Effector CD4-positive, alpha-beta T cell (primary cell): ENCODE data around the gene P4HA1.
"Not testable (repeated sequence)": the region's sequence is repeated elsewhere in the genome, so short reads cannot be mapped to it uniquely, and the experiment has no call there.

Experiments used
- DNase-seq: peaks from one replicate; pipeline ENCODE4 v3.0.0-alpha.2; 2020

Gene P4HA1

GRCh38 chr10:73042130-73042529 is 54.5 kb downstream of the P4HA1 start:
- DNase-seq = no peak

DNA sequence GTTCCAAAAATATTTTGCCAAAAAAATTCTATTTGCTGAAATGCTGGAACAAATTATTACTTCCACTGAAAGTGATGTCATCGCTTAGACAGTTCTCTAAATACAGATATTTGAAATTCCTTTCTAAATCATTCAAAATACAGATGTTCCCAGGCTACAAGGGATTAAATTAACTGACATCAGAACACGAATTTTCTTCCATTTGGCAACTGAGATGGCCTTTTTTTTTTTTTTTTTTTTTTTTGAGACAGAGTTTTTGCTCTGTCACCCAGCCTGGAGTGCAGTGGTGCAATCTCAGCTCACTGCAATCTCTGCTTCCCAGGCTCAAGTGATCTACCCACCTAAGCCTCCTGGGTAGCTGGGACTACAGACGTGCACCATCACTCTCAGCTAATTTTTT is 57.0 kb downstream of the P4HA1 start:
- no peak for DNase-seq

- DNase-seq = not testable (repeated sequence)
These were observed 60.4 kb downstream of the P4HA1 start for GRCh38 chr10:73036285-73036684.

GRCh38 chr10:73032536-73032935 is 64.1 kb downstream of the P4HA1 start:
- no peak for DNase-seq

GRCh38 chr10:73026623-73027022 is 70.0 kb downstream of the P4HA1 start:
- DNase-seq = not testable (repeated sequence)

DNA sequence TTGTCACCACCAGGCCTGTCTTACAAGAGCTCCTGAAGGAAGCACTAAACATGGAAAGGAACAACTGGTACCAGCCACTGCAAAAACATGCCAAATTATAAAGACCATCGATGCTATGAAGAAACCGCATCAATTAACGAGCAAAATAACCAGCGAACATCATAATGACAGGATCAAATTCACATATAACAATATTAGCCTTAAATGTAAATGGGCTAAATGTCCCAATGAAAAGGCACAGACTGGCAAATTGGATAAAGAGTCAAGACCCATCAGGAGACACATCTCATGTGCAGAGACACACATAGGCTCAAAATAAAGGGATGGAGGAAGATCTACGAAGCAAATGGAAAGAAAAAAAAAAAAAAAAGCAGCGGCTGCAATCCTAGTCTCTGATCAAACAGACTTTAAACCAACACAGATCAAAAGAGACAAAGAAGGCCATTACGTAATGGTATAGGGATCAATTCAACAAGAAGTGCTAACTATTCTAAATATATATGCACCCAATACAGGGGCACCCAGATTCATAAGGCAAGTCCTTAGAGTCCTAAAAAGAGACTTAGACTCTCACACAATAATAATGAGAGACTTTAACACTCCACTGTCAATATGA is 73.1 kb downstream of the P4HA1 start:
- DNase-seq = not testable (repeated sequence)

GRCh38 chr10:73022961-73023360 is 73.7 kb downstream of the P4HA1 start:
- not testable (repeated sequence) for DNase-seq

DNA sequence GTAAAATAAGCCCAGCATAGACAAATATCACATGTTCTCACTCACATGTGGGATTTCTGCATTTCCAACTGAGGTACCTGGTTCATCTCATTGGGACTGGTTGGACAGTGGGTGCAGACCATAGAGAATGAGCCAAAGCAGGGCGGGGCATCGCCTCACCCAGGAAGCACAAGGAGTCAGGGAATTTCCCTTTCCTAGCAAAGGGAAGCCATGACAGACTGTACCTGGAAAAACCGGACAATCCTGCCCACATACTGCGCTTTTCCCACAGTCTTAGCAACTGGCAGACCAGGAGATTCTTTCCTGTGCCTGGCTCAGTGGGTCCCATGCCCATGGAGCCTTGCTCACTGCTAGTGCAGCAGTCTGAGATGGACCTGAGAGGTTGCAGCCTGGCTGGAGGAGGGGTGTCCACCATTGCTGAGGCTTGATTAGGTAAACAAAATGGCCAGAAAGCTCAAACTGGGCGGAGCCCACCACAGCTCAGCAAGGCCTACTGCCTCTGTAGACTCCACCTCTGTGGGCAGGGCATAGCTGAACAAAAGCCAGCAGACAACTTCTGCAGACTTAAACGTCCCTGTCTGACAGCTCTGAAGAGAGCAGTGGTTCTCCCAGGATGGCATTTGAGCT is 75.0 kb downstream of the P4HA1 start:
- DNase-seq = not testable (repeated sequence)

DNA sequence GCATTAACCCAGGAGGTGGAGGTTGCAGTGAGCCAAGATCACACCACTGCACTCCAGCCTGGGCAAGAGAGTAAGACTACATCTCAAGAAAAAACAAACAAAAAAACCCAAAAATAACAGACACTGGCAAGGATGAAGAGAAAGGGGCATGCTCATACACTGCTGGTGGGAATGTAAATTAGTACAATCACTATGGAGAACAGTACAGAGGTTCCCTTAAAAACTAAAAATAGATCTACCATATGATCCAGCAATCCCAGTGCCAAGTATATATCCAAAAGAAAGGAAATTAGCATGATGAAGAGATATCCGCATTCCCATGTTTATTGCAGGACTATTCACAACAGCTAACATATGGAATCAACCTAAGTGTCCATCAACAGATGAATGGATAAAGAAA is 75.6 kb downstream of the P4HA1 start:
- DNase-seq = no peak

DNA sequence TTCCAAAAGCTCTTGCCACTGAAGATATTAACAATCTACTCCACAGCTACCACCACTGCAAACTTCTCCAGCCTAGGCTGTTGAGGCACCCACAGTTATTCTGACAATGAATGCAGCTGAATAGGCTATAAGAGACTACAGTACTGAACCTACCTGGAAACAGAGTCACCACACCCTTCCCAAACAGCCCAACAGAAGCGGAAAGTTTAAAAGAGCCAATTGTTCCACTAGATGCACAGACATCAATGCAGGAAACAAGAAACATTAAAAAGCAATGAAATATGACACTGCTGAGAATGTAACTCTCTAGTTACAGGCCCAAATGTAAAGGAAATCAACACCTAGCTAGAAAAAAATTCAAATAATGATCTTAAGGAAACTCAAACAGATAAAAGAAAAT is 77.6 kb downstream of the P4HA1 start:
- no peak for DNase-seq

GRCh38 chr10:73018632-73019031 is 78.0 kb downstream of the P4HA1 start:
- no peak for DNase-seq

- no peak for DNase-seq
These were observed 78.6 kb downstream of the P4HA1 start for GRCh38 chr10:73017955-73018480.

DNA sequence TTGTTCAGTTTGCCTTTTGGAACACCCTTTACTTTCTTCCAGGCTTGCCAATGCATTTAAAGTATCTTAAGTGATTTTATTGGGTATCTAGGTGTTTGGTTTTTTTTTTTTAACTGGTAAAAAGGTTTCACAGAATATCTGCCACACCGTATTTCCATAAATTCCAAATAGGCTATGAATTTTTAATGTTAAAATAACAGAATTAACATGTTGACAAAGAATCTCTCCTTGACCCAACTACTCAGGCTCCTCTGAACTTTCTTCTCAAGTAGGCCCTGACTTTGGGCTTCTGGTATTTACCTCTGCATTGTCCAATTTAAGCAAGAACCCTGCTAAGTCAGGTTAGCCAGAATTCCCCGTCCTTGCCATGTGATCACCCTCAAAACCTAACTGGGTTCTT is 80.9 kb downstream of the P4HA1 start:
- DNase-seq = no peak

- no peak for DNase-seq
These were observed 92.8 kb downstream of the P4HA1 start for GRCh38 chr10:73003822-73004221.

DNA sequence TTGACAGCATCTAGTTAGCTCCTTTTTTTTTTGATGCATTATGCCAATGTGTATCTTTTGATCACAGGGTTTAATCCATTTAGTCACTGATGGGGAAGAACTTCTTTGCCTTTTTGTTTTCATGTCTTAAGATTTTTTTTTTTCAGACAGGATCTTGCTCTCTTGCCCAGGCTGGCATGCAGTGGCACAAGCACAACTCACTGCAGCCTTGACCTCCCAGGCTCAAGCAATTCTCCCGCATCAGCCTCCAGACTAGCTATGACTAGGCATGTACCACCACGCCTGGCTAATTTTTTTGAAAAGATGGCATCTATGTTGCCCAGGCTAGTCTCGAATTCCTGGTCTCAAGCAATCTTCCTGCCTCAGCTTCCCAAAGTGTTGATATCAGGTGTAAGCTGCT is 95.7 kb downstream of the P4HA1 start:
- DNase-seq = no peak

GRCh38 chr10:72997099-72997498 is 99.6 kb downstream of the P4HA1 start:
- no peak for DNase-seq

GRCh38 chr10:72995459-72995858 is 101.2 kb downstream of the P4HA1 start:
- DNase-seq = not testable (repeated sequence)

GRCh38 chr10:72989771-72990170 is 106.9 kb downstream of the P4HA1 start:
- DNase-seq = not testable (repeated sequence)

GRCh38 chr10:72984618-72985017 is 112.0 kb downstream of the P4HA1 start:
- not testable (repeated sequence) for DNase-seq

DNA sequence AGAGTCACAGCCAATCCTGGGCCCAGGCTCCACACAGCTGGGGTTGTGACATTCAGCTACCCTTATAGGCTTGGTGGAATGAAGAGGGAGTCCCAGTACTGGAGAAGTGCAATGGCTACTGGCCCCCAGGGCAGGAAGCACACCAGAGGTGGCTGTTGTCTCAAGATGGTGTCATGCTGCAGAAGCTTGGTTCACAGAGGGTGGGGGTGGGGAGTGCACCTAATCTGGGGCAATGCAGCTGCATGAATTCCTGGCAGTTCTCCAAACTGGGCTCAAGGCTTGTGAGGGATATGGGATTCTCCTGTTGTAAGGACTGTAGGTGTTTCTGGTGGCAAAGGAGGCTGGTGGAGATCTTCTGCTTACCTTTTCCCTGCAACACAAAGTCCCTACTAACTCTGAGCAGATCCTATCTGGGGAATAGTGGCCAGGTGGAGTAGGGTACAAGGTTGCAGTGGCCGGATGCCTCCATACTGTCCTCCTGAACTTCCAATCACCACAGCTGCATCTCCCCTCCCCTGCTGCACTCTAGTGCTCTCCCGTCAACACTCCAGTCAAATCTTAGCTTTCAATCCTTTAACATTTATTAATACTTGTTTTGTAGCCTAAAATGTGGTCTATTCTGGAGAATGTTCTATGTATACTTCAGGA is 114.7 kb downstream of the P4HA1 start:
- DNase-seq = no peak

DNA sequence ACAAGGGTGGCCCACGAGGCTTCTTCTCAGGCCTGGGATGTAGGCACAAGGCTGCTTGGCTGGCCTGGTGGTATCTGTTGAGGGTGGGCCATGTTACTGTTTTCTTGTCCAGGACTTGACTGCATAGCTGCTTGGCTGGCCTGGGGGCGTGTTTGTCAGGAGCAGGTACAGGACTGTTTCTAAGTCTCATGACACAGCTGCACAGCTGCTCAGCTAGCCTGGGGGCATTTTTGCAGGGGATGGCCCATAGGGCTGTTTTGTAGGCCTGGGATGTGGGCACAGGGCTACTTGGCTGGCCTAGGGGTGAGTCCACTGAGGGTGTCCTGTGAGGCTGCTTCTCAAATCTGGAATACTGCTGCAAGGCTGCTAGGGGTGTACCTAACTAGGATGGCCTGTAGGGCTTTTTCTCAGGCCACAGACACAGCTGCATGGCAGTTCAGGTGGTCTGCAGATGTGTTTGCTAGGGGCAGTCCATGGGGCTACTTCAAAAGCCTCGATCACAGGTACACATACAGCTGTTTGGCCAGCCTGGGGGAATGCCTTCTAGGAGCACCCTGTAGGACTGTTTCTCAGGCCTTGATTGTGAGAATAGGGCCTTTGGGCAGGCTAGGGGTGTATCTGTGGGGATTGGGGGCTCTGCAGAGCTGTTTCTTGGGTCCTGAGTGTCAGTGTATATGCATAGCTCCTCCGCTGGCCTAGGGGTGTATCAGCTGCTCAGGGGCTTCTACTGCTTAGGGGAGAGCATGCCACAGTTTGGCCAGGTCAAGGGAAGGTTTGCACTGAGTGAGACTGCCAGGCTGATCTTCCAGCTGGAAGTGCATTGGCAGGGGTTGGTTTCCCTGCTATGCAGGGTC is 115.4 kb downstream of the P4HA1 start:
- no peak for DNase-seq

DNA sequence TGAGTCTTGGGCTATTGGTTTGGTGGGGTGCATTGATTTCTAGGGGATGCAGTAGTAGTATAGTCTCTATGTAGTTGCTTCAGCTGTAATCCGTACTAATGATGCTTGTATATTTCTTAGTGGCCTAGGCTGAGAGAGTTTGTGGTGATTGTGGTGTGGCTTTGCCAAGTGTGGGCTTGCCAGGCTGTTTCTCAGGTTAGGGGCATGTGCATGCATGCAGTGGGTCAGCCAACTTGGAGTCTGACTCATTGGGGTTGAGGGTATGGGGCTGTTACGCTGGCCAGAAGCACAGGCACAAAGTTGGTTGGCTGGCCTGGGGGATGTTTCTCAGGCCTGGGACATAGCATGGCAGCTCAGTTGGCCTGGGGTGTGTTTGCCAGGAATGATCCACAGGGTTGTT is 116.3 kb downstream of the P4HA1 start:
- no peak for DNase-seq

DNA sequence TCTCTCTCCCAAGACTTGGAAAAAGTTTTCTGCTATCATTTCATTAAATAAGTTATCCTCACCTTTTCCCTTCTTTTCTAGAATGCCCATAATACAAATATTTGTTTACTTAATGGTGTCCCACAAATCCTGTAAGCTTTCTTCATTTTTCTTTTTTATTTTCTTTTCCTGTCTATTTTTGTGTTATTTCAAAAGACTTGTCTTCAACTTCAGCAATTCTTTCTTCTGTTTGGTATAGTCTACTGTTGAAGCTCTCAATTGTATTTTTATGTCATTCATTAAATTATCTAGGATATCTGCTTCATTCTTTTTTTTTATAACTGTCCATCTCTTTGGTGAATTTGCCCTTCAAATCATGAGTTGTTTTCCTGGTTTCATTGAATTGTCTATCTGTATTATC is 117.0 kb downstream of the P4HA1 start:
- no peak for DNase-seq
